GM21381 (cell line): ENCODE data around the gene TMEM256.

Experiments used
- ATAC-seq: cut with Tn5 transposase; IDR thresholded peaks from one replicate; pipeline ENCODE4 v1.9.1; 2021; ENCODE audit warnings: mild to moderate bottlenecking, moderate library complexity; ENCODE audit not compliant: unreplicated experiment

TMEM256 gene

GRCh38 chr17:7403977-7404736 lies at the start of gene TMEM256:
Gene TMEM256 (minus strand): TSS chr17:7404097. CDS start chr17:7404084, 13 bp downstream.
- ATAC-seq: peak; percentile 90

- ATAC-seq: no peak
Observed at GRCh38 chr17:7448461-7448860, 44.6 kb upstream of the TMEM256 start.

GRCh38 chr17:7445619-7445968 lies 41.7 kb upstream of the TMEM256 start:
- ATAC-seq: no peak

- no peak for ATAC-seq
Observed at GRCh38 chr17:7444682-7445618, 41.1 kb upstream of the TMEM256 start, which contains the start of gene CHRNB1. Gene CHRNB1 (plus strand): TSS chr17:7445061. CDS start chr17:7445128, 67 bp downstream.

- no peak for ATAC-seq
Observed at GRCh38 chr17:7443499-7444485, 39.9 kb upstream of the TMEM256 start.

GRCh38 chr17:7442142-7442541 lies 38.2 kb upstream of the TMEM256 start:
- ATAC-seq: no peak

- ATAC-seq: no peak
Observed at GRCh38 chr17:7441266-7441665, 37.4 kb upstream of the TMEM256 start.

GRCh38 chr17:7440834-7441195 lies 36.9 kb upstream of the TMEM256 start:
- ATAC-seq: no peak

- ATAC-seq: no peak
Observed at GRCh38 chr17:7440113-7440833, 36.4 kb upstream of the TMEM256 start.

- ATAC-seq: no peak
Observed at GRCh38 chr17:7439462-7440112, 35.7 kb upstream of the TMEM256 start, which contains the start of gene FGF11. Gene FGF11 (plus strand): TSS chr17:7439512. CDS start chr17:7439621, 109 bp downstream.

GRCh38 chr17:7438656-7439460 lies 35.0 kb upstream of the TMEM256 start:
- ATAC-seq: no peak

GRCh38 chr17:7437950-7438614 lies 34.2 kb upstream of the TMEM256 start:
- ATAC-seq: no peak

- no peak for ATAC-seq
Observed at GRCh38 chr17:7437369-7437863, 33.5 kb upstream of the TMEM256 start.

- ATAC-seq: no peak
Observed at GRCh38 chr17:7436556-7437368, 32.9 kb upstream of the TMEM256 start.

GRCh38 chr17:7435676-7436555 lies 32.0 kb upstream of the TMEM256 start:
- ATAC-seq: peak; percentile 21

- ATAC-seq: no peak
Observed at GRCh38 chr17:7432296-7432695, 28.4 kb upstream of the TMEM256 start.
